Peyer's patch (tissue), 4 donors: Measurements from ENCODE around the gene TNPO2.
"Not testable (repeated sequence)": the region's sequence is repeated elsewhere in the genome, so short reads cannot be mapped to it uniquely, and the experiment has no call there.

Experiments
- POLR2A ChIP-seq, 2 donors: fragments of 450-650 bp; IDR thresholded peaks; one replicate each; pipeline ENCODE4 v1.5.1; 2017; ENCODE audit warnings: antibody characterized with exemption in 2 of 2, mild to moderate bottlenecking in 2 of 2, moderate library complexity in 2 of 2
- TF ChIP-seq, protein P1 (sequence below), 6 experiments: fragments of 450-650 bp in 4 of 6; fragments of 200-600 bp in 2 of 6; sonication (generic) in 1 of 6; IDR thresholded peaks; one replicate each; pipeline ENCODE4 v1.5.1; 2017 to 2019; ENCODE audit warnings: antibody characterized with exemption in 6 of 6, mild to moderate bottlenecking in 3 of 6, moderate library complexity in 1 of 6

DNA sequence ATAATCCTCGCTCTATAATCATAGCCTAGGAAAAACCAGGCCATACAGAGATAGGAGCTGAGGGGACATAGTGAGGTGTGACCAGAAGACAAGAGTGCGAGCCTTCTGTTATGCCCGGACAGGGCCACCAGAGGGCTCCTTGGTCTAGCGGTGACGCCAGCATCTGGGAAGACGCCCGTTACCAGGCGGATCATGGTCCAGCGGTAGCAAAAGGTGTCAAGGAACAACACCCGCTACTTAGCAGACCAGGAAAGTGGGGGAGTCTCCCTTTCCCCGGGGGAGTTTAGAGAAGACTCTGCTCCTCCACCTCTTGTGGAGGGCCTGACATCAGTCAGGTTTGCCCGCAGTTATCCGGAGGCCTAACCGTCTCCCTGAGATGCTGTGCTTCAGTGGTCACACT, 11.7 kb downstream of the TNPO2 start:
- TF ChIP-seq, protein P1, sequence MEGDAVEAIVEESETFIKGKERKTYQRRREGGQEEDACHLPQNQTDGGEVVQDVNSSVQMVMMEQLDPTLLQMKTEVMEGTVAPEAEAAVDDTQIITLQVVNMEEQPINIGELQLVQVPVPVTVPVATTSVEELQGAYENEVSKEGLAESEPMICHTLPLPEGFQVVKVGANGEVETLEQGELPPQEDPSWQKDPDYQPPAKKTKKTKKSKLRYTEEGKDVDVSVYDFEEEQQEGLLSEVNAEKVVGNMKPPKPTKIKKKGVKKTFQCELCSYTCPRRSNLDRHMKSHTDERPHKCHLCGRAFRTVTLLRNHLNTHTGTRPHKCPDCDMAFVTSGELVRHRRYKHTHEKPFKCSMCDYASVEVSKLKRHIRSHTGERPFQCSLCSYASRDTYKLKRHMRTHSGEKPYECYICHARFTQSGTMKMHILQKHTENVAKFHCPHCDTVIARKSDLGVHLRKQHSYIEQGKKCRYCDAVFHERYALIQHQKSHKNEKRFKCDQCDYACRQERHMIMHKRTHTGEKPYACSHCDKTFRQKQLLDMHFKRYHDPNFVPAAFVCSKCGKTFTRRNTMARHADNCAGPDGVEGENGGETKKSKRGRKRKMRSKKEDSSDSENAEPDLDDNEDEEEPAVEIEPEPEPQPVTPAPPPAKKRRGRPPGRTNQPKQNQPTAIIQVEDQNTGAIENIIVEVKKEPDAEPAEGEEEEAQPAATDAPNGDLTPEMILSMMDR (IDR thresholded peaks at IDR 0.05): peak in 4 of 6 experiments; percentile 20 to 60 (median 52)
- not testable (repeated sequence) for TF ChIP-seq POLR2A (IDR thresholded peaks at IDR 0.05)
